Measurements from ENCODE around the gene KRT82.

KRT82 gene

DNA sequence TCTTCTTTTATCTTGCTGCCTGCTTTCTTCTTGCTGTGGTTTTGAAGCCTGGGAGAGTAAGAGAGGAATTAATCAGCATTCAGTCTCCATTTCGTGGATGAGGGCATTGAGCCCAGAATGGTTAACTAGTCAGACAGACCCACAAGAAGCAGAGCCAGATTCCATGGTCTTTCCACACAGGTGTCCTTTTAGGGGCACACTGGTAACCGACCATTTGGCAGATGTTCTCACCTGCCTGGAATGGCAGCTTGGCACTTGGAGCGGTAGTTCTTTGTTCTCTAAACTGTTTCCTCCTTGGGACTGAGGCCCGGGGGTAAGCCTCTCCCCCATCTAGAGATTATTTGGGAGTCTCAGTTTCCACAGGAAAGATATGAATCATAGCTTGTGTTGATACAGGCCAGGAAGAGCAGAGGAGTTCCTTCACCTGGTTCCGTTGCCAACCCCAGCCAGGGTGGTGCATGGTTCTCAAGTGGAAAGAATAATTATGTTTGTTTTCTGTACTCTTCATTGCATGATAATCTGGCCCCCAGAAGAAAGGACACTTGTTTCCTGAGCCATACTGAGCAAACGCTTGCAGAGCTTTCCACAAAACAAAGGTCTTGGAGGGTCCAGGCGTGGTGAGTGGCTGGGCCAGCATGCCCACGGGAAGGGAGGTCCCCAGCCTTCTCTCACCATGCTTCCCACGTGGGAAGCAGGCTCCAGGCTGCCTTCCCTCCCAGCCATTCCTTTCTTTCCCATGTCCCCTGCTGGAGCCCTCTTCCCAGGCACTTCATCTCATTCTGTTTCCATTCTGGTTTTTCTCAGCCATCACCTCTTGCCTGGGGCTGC is 30.1 kb upstream of the KRT82 start:
- Histone ChIP-seq H3K9ac (no peak overlapping the region), H3K9me3 (no peaks in the 10 kb centered on the region), H3K4me3 (no peak overlapping the region), H3K4me1 (no peaks in the 10 kb centered on the region), H3K4me2 (no peak overlapping the region), H3K36me3 (no peaks in the 10 kb centered on the region), H3K27me3 (no peaks in the 10 kb centered on the region), H4K20me1 (no peaks in the 10 kb centered on the region), H3K27ac (no peak overlapping the region)
- TF ChIP-seq Cebpa-rat (IDR thresholded peaks at IDR 0.05): no peak

DNA sequence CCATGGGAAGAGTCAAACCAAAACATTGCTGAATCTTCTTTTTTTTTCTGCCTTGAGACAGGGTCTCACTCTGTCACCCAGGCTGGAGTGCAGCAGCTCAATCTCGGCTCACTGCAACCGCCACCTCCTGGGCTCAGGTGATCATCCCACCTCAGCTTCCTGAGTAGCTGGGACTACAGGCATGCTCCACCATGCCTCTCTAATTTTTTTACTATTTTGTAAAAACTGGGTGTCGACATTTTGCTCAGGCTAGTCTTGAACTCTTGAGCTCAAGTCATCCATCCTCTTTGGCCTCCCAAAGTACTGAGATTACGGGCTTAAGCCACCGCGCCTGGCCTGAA is 29.5 kb upstream of the KRT82 start:
- TF ChIP-seq Cebpa-rat (IDR thresholded peaks at IDR 0.05): no peak
- H3K27me3 ChIP-seq: no peaks in the 10 kb centered on the region
- no peaks in the 10 kb centered on the region for H3K4me1 ChIP-seq
- H3K27ac ChIP-seq: no peak overlapping the region
- no peaks in the 10 kb centered on the region for H3K9me3 ChIP-seq
- H3K36me3 ChIP-seq: no peaks in the 10 kb centered on the region
- H4K20me1 ChIP-seq: no peaks in the 10 kb centered on the region
- no peak overlapping the region for H3K9ac ChIP-seq
- no peak overlapping the region for H3K4me3 ChIP-seq
- H3K4me2 ChIP-seq: no peak overlapping the region

DNA sequence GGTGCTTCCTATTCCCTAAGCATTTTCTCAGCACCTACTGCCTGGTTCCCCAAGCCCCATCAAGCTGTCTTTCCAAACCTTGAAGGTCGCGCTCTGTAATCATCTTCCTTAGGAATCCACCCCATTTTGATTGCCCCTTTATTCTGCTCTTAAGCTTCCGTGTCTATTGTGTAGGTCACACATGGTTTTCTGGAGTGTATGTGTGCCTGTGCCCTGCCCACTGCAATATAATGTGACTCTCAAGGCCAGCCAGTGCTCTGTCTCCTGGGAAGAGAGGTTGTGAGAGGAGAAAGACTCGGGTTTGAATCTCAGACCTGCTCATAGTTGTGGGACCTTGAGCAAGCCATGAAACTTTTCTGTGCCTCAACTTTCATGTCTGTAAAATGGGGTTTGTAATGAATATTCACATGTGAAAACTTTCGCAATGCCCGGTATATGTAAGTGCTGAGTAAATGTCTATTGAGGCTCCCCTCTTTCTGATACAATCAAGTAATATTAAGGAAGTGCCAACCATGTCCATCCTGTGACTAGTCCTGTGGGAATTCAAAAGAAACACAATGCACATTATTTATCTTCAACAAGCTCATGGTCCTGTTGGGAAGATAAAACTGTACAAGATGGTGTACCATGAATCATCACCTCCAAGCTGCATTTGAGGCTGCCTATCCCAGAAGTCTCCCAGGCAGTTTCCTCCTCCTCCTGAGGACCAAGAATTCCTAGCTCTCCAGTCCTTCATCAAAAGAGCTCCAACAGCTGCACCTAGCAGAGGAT is 28.8 kb upstream of the KRT82 start:
- Histone ChIP-seq H3K36me3 (no peaks in the 10 kb centered on the region), H3K4me1 (no peaks in the 10 kb centered on the region), H3K4me3 (no peak overlapping the region), H3K27ac (no peak overlapping the region), H3K27me3 (no peaks in the 10 kb centered on the region), H3K9me3 (no peaks in the 10 kb centered on the region), H4K20me1 (no peaks in the 10 kb centered on the region), H3K4me2 (no peak overlapping the region), H3K9ac (no peak overlapping the region)
- TF ChIP-seq Cebpa-rat (IDR thresholded peaks at IDR 0.05): no peak

DNA sequence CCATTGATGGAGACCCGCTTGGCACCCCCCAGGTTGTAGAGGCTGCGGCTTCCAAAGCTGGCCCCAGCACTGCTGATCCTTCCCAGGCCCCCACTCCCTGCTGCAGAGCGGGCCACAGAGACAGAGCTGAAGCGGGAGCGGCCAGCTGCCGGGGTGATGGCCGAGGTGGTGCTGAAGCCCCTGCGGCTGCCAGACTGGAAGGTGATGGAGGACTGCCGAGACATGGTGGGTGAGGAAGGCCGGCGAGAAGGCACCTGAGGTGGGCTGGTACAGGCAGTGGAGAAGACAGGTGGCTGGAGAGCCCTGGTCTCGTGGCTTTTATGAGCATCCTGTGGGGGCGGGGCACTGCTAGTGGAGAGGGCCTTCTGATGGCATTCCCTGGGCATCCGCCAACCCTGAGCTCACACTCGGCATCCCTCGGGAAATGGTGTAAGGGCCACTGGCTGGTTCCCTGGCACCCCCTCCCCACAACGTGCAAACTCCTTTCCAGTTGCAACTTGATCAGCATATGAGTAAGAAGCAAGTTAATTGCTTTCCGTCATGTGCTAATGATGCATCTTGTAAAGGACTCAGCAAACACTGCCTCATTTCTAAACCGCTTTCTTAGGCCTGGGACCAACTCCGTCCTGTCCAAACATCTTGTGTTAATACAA is 28.1 kb upstream of the KRT82 start, which contains the start of gene KRT75:
Gene KRT75 (minus strand): TSS at position 291 of the 653 bp plus-strand sequence. CDS start 67 bp downstream, at position 224.
- no peak for TF ChIP-seq Cebpa-rat (IDR thresholded peaks at IDR 0.05)
- no peaks in the 10 kb centered on the region for H3K27me3 ChIP-seq
- H3K9ac ChIP-seq: no peak within 1 kb of the TSS
- no peaks in the 10 kb centered on the region for H4K20me1 ChIP-seq
- no peak within 1 kb of the TSS for H3K27ac ChIP-seq
- no peak within 1 kb of the TSS for H3K4me3 ChIP-seq
- H3K36me3 ChIP-seq: no peaks in the 10 kb centered on the region
- no peaks in the 10 kb centered on the region for H3K9me3 ChIP-seq
- H3K4me1 ChIP-seq: no peaks in the 10 kb centered on the region
- no peak within 1 kb of the TSS for H3K4me2 ChIP-seq

DNA sequence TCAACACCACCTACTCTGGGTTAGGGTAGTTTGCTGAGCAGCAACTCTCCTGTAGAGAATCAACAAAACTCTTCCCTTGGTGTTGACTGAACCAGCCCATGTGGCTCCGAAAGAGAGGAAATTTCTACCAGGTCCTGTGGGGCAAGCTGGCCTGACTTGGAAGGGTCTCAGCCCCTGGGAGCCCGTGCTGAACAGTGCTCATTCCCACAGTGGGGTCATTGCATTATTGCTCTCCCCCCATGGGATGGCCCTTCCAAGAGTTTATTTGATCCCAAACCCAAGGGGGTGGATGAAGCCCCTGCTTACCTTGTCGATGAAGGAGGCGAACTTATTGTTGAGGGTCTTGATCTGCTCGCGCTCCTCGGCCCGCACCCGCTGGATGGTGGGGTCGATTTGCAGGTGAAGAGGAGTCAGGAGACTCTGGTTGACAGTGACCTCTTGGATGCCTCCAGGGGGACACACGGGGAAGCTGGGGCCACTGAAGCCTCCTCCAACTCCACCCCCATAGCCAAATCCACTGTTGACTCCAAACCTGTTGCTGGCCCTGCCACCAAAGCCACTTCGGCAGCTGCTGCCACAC is 27.5 kb upstream of the KRT82 start:
- Histone ChIP-seq H3K4me1 (no peaks in the 10 kb centered on the region), H4K20me1 (no peaks in the 10 kb centered on the region), H3K27me3 (no peaks in the 10 kb centered on the region), H3K4me3 (no peak overlapping the region), H3K9ac (no peak overlapping the region), H3K27ac (no peak overlapping the region), H3K4me2 (no peak overlapping the region), H3K36me3 (no peaks in the 10 kb centered on the region), H3K9me3 (no peaks in the 10 kb centered on the region)
- no peak for TF ChIP-seq Cebpa-rat (IDR thresholded peaks at IDR 0.05)

DNA sequence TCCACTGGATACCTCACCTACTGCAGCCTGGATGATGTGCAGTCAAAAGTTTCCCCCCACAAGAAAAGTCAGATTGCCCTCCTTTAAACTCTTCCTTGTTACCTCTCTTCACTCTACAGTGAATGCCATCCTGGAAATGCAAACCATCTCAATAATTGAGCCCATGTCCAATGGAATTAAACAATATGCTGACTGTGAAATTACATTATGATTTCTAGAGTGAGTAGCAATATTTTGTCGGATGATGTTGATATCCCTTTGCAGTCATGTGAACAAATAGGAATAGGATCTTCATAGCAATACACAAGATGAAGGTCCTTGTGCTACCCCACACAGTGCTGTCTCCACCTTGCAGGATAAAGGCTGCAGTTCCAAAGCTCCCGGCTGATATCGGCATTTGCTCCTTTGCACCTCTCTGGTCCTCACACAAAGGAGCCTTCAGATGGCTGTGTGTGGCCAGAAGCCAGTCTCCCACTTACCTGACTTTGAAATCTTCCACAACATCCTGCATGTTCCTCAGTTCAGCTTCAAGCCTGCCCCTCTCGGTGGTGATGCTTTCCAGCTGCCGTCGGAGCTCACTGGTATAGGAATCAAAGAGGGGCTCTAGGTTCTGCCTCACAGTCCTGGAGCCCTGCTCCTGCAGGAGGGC is 26.5 kb upstream of the KRT82 start:
- Histone ChIP-seq H3K9ac (no peak overlapping the region), H3K4me2 (no peak overlapping the region), H3K9me3 (no peaks in the 10 kb centered on the region), H3K27ac (no peak overlapping the region), H4K20me1 (no peaks in the 10 kb centered on the region), H3K36me3 (no peaks in the 10 kb centered on the region), H3K27me3 (no peaks in the 10 kb centered on the region), H3K4me1 (no peaks in the 10 kb centered on the region), H3K4me3 (no peak overlapping the region)
- no peak for TF ChIP-seq Cebpa-rat (IDR thresholded peaks at IDR 0.05)

DNA sequence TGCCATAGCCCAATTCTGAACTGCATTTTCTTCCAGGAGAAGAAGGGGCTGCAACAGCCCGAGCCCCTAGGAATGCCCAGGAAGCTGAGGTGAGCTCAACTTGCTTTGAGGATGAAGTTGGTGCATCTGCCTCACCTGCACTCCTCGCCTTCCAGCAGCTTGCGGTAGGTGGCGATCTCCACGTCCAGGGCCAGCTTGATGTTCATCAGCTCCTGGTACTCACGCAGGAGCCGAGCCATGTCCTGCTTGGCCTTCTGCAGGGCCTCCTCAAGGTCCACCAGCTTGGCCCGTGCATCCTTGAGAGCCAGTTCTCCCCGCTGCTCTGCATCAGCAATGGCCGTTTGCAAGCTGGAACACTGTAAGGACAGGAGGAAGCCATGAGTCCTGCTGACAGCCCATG is 22.0 kb upstream of the KRT82 start:
- H3K9me3 ChIP-seq: no peaks in the 10 kb centered on the region
- no peaks in the 10 kb centered on the region for H3K4me1 ChIP-seq
- TF ChIP-seq Cebpa-rat (IDR thresholded peaks at IDR 0.05): no peak
- no peak overlapping the region for H3K4me3 ChIP-seq
- no peaks in the 10 kb centered on the region for H3K36me3 ChIP-seq
- H3K4me2 ChIP-seq: no peak overlapping the region
- H3K9ac ChIP-seq: no peak overlapping the region
- no peaks in the 10 kb centered on the region for H4K20me1 ChIP-seq
- no peak overlapping the region for H3K27ac ChIP-seq
- H3K27me3 ChIP-seq: no peaks in the 10 kb centered on the region

DNA sequence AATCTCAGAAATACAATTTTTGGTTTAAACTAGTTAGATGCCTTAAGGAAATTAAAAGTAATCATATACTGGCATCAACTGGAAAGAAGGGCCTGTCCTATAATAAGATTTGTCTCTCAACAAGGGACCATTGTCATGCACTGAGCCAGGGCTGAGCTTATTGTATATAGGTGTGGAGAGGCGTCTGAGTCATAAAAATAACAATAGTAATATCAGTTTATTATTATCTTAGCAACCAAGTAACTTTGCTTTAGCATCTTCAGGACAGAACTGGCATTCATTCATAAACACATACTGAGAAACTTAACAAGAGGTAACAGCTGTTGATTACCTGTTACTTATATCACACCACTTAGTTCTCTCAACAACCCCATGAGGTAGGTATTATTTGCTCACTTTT is 20.9 kb upstream of the KRT82 start:
- no peaks in the 10 kb centered on the region for H3K27me3 ChIP-seq

DNA sequence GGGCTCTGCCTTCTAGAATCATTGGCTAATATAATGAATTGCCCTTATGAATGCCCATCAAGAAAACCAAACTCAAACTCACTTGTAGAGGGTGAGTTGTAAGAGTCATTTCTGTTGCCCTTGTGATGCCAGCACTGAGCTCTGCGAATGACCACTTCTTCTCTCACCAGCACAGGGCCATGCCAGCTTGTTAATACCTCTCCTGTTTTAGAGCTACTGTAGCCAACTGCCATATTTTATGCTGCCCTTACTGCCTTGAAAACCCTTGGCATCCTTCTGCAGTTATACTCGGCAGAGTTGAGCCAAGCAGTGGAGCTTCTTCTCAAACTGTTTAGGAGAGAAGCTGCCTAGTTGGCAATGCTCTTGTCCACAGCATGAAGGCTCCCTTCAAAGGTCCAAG is 19.9 kb upstream of the KRT82 start:
- no peak for TF ChIP-seq Cebpa-rat (IDR thresholded peaks at IDR 0.05)
- no peaks in the 10 kb centered on the region for H3K4me1 ChIP-seq
- H4K20me1 ChIP-seq: no peaks in the 10 kb centered on the region
- no peak overlapping the region for H3K9ac ChIP-seq
- H3K36me3 ChIP-seq: no peaks in the 10 kb centered on the region
- H3K27me3 ChIP-seq: no peaks in the 10 kb centered on the region
- H3K4me2 ChIP-seq: no peak overlapping the region
- no peak overlapping the region for H3K27ac ChIP-seq
- no peaks in the 10 kb centered on the region for H3K9me3 ChIP-seq
- no peak overlapping the region for H3K4me3 ChIP-seq

More for the DNA sequence above, 20.9 kb upstream of the KRT82 start:
- H3K27ac ChIP-seq: no peak overlapping the region
- no peaks in the 10 kb centered on the region for H3K4me1 ChIP-seq
- H3K9ac ChIP-seq: no peak overlapping the region
- H4K20me1 ChIP-seq: no peaks in the 10 kb centered on the region
- H3K4me3 ChIP-seq: no peak overlapping the region
- TF ChIP-seq Cebpa-rat (IDR thresholded peaks at IDR 0.05): no peak
- no peak overlapping the region for H3K4me2 ChIP-seq
- no peaks in the 10 kb centered on the region for H3K36me3 ChIP-seq
- H3K9me3 ChIP-seq: no peaks in the 10 kb centered on the region

Data from BLaER1 (cell line).